ENCODE data around the gene SP110.
"Not testable (repeated sequence)": the region's sequence is repeated elsewhere in the genome, so short reads cannot be mapped to it uniquely, and the experiment has no call there.

The SP110 gene

DNA sequence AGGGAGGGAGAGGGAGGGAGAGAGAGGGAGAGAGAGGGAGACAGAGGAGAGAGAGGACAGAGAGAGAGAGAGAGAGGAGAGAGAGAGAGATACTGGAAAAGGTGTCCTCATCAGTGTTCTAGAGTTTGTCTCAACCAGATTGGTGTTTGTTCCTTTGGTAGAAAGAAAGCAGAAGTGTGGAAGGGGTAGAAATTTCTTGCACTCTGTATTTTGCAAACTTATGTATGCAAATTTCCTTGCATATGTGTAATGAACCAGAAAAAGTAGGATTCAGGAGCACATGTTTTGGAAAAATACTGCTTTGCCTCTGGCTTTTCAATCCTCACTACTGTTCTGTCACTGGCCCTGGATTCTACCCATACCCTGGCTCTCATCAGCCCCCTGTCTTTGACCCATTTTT, 4.7 kb upstream of the SP110 start:
- no peak for DNase-seq (ENCODE audit: low read depth)

DNA sequence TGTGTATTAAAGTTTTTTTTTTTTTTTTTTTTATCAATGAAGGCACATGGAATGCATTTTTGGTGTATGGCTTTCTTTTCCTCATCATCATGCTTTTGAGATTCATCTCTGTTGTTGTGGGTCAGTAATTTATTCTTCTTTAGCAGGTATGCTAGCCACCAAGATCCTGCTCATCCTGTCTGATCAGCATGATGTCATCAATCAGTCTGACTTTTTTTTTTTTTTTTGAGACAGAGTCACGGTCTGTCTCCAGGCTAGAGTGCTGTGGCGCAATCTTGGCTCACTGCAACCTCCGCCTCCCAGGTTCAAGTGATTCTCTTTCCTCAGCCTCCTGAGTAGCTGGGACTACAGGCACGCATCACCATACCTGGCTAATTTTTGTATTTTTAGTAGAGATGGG, 3.0 kb upstream of the SP110 start:
- not testable (repeated sequence) for DNase-seq (ENCODE audit: low read depth)

DNA sequence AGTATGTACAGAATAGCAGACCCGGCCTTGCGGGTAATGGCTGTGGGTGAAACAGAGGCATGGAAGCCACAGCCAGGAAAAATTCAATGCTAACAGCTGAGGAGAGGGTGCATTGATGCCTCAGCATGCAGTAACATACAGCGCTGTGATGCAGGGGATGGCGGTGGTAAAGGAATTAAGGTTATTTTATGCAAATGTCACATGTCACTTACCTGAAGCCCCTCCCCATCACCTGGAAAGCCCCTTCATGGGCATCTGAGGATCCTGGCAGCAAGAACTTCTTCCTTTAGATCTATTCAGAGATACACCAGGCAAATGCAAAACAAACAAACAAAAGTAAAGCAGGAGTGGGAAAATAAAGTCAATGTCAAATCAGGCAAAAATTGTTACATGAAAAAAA, 1.7 kb upstream of the SP110 start:
- no peak for DNase-seq (ENCODE audit: low read depth)

DNA sequence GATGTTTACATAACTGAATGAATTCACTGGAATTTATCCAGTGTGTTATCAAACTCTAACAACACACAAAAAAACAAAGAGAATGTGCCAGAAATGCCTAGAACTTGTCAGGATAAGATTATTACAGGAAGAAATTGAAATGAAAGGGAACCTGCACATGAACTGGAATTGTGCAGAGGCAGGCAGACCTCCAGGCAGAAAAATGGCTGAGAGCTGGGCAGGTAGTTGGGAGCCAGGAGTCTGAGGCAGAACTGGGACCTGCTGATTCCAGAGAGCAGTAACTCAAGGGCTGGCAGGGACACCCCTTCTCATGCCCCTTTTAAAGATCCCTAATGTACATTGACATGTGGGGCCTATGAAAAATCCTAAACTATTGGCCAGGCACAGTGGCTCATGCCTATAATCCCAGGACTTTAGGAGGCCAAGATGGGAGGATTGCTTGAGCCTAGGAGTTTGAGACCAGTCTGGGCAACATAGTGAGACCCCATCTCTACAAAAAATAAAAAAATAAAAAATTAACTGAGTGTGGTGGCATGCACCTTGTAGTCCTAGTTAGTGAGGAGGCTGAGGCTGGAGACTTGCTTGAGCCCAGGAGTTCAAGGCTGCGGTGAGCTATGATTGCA, 674 bp upstream of the SP110 start:
- no peak for DNase-seq (ENCODE audit: low read depth)

DNA sequence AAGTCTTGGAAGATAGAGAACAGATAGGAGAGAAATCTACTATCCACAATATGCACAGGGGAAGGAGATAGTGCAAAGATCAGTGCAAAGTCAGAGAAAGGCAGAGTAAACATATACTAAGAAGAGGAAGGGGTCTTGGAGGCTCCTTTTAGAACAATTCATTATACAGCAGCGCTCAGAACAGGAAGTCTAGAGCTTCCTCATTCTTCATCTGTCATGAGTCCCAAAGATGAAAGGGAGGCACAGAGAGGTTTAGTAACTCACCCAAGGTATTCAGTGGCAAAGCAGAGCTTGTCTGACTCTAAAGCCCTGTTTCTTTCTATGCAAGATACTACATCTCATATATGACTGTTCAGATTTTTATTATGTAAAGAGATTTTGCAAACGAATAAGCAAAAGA, 1.4 kb downstream of the SP110 start:
- DNase-seq (ENCODE audit: low read depth) = no peak

DNA sequence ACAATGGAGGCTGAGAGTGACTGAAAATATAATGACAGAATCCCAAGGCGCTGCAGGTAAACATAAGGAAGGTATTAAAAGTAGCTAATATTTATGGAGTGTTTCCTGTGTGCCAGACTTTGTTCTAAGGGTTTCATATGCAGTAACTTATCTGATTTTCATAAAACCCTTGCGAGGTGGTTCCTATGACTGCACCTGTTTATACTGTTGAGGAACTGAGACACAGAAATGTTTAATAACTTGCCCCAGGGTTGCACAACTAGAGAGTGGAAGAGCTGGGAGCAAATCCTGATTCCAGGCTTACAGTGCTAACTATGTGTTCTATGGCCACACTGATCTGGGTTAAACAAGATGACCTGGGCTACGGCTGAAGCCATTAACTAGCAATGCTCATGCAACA, 2.4 kb downstream of the SP110 start:
- no peak for DNase-seq (ENCODE audit: low read depth)

DNA sequence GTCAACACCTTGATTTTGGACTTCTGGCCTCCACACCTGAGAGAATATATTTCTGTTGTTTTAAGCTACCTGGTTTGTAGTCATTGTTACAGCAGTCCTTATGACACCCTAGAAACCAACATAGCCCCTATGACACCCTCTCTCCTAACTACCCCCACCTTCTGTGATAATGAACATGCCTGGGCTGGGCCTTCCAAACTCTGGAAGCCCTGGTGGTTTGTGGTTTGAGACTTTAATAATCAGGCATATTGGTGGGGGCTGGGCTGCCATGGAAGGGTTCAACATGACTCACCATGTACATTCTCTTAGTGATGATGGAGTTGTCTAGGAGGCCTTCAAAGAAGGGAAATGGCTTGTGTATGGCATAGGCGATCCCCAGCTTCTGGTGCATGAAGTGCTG, 3.3 kb downstream of the SP110 start:
- DNase-seq (ENCODE audit: low read depth) = no peak

DNA sequence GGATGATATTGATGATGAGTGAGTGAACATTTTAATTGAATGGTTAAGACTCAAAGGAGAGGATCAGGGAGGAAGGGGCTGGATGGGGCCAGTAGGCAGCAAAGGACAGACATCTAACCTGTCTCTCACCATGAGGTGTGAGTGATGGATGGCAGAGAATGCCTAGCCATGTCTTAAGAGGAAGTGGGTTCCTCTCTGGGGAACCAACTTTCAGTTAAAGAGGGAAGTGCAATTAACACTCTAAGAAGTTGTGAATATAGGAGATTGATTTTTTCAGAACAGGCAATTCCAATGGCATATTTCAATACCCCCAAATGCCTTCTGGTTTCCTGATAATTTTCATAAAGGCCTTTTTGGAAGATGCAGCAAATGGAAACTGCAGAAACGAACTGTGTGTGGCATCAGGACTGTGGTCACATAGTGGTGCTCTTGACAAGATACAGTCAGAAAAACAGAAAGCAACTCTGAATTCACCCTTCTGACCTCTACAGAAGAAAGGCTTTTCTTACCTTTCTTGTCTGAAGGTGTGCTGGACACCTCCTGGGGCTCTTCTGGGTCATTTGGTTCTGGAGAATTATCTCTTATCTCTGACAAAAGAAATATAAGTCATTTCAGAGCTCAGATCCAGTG, 10.2 kb downstream of the SP110 start:
- no peak for DNase-seq (ENCODE audit: low read depth)

DNA sequence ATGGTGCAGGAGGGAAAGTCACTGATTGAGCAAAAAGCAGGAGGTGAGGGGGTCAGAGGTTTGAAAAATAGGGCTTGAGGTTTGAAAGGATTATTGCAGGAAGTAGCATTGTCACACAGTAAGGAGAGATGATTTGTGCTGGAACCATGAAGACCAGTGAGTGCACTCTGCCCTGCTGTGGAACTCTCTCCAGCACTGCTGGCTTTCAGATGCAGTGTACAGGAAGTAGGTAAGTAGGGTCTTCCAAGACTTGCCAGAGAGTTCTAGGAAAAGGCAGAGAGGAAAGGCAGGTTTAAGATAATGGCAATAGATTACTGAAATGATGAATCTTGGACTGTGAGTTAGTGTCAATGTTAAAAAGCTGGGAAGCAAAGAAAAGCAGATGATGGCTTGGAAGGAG, 11.2 kb downstream of the SP110 start:
- DNase-seq (ENCODE audit: low read depth) = no peak

DNA sequence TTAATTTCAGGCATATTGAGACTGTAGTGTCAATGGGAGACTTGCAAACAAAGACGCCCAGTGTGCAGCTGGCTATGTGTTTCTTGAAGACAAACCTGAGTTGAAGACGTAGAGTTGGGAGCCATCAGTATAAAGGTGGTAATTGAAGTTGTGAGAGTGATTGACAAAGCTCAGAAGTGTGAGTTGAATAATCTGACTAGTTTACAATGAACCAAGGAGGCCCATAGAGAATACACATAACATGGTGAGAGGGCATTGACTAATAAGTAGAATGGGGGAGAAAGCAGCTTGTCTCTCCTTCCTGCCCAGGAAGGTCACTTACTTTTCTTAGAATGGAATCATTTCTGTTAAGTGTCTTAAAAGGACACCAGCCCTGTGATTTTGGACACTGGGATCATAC, 14.1 kb downstream of the SP110 start:
- no peak for DNase-seq (ENCODE audit: low read depth)

DNA sequence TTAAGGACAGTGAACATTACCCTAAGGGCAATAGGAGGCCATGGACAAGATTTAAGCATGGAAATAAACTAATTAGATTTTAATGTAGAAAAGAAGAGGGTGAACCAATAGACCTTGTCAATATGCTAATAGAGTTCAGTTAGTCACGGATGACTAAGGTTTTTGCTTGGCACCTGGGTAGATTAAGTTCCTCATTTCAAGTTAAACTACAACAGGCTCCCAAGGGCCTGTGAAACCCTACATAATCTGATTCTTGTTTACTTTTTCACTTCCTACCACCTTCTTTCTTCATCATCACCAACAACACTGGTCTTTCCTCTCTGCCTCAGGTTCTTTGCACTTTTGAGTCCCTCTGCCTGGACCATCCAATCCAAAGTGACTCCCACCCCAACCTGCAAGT, 14.8 kb downstream of the SP110 start:
- no peak for DNase-seq (ENCODE audit: low read depth)

DNA sequence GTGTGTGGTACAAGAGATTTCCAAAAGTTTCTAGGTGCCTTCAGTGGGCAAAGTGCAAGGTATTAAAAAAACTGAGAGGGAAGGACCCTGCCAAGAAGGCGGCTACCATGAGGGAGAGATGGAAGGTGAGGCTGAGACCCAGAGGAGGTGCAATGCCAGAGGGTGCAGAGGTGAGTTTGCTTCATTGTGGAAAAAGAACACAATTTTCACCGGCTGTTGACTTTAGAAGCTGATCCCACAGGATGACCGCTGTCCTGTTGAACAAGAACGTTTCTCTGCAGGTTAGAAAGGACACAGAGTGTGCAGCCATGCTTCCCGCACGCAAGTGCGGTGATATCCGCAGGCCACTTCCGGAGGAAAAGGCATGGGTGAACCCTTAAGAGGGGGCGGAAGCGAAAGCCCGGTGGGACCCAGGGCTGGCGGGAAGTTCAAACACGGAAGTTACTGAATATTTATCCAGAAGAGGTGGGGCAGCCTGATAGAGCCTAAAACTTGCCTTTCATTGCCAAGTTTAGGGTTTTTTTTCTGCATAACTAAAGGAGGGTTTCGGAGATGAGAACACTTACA, 16.6 kb downstream of the SP110 start:
- no peak for DNase-seq (ENCODE audit: low read depth)

DNA sequence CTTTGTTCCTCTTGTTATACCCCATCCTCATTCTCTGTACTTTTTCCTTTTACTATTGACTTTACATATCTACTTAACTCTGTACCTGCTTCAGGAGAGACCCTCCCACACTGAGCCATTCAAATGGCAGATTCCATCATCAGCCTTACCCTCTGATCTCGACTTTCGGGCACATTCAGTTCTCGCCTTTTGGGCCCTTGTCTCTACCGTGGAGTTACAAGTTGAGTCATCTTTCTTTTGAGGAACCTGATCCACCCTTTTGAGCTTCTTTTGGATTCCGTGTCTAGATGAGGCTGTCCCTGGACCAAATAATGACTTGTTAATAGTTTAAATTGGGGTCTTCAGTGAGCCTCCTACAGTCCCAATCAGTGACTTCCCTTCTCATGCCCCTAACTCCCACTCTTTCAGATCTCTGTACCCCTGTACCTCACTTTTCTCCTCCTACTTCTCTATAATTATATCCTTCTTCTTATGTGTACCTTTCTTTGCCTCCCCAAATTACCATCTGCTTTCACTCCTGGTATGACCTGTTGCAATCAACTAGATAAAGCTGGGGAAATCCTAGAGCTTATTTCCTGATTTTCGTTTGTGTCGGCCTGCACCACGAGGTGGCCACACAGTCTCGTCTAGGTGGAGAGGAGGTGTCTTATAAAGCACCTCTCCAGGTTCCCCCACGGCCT, 17.2 kb downstream of the SP110 start:
- no peak for DNase-seq (ENCODE audit: low read depth)

DNA sequence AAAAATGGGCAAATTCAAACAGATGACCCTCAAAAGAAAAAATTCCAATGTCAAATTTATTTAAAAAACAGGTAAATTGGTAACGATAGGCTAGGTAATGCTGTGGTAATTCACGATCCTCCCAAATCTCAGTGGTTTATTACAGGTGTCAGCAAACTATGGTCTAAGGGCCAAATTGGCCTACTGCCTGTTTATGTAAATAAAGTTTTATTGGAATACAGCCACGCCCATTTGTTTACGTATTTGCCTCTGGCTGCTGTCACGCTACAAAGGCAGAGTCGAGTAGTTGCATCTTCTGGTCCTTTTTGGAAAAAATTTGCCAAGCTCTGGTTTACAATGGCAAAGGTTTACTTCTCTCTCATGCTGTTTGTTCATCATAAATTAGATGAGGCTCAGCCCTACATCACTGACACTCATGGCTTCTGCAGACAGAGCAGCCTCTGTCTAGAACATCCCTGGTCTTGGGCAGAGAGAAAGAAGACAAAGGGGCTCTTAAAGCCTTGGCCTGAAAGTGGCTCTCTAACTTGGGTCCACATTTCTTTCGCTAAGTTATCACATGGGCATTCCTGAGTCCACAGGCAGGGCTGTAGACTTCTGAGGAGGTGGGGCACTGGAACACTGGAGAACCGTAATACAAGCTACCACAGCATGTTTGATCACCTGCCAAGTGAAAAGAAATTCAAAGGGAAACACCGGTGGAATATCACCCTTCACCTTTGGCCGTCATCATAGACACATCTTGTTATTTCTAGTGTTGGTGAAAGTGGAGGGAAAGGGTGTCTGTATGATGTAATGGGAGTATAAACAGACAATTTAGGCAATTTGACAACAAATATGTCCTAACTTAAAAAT, 34.8 kb downstream of the SP110 start:
- no peak for DNase-seq (ENCODE audit: low read depth)

DNA sequence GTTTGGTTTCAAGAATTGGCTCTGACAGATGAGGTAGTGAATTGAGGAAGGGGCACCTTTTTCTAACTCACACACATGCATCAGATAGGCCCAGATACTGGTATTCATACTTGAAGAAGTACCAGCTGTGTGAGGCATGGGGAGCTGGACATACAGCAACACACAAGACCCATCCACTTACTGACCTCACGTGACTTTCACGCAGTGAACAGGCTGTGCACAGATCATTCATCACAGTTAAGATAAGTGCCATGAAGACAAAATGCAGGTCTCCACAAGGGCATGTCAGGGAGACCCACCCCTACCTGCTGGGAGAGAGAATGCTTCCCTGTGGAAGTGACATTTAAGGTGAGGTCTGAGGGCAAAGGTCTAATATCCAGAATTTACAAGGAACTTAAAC, 38.6 kb downstream of the SP110 start:
- DNase-seq (ENCODE audit: low read depth) = no peak

DNA sequence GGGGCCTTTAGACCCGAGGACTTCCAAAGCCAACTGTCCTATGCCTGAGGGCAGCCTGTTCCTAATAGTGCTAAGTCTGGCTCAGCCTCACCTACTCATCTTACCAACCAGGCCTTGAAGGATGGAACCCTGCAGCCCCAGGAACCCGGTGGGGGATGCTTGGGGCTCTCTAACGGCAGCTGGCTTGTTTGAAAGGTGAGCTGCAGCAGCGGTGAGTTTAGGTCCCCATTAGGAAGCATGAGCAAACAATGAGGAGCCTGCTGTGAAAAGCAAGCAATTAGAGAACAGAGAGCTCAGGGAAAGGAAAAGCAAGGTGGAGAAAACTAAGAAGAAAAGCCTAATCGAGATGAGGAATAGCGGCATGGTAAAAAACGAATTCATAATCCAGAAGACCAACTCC, 39.9 kb downstream of the SP110 start:
- DNase-seq (ENCODE audit: low read depth) = no peak

DNA sequence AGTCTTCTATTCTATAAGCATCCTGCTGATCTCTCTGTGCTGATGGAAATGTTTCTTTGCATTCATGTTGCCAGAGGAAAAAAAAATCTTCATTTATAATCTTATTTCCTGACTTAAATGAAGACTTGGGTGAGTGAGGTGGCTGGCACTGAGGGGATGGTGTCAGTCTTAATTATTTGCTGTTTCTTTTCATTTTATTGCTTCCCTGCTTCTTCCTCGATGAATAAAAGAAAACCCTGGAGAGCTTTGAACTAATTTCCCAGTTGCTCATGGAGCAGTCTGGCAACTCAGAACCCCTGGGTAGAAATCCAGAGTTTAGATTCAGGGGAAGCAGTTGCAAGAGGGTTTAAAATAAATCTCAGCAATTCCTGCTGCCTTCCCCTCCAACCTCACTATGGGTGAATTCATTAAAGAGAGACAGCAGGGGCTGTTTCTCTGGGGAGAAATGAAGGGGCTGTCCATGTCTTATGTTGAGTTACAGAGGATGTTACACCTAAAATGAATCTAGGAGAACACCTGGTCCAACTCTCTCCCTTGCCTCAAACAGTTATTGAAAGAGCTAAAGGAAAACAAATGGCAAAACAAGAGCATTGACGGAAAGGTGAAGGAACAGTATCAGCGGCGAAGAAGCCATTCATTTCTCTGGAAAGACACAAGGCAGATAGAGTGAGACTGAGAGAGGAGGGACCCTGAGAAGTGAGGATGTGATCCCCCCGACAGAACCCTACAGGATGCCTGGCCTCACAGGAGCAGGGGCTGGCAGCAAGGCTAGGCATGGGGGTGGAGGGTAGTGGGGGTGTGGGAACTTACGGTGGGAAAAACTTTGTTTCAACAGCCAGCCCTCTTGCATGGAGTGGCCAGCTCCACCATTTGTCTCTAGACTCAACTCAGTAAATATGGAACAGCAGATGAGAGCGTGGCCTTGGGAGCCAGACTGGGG, 41.0 kb downstream of the SP110 start:
- DNase-seq (ENCODE audit: low read depth) = no peak

DNA sequence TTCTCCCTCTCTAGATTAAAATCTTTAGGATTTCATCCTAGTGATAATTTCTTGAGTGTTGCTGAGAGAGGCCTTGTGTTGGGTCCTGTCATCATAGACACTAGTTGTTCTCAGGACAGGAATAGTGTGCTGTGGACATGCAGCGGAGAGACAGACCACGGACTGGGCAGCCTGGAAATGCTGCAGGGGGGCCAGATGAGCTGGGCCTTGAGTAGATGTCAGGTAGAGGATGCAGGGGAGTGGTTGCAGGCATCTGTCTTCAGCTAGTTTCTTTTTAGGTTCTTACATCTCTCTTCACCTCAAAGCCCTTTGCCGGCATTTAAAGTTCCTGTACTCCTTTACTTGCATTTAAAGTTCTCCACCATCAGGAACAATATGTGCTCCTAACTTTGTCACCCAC, 42.8 kb downstream of the SP110 start:
- no peak for DNase-seq (ENCODE audit: low read depth)

DNA sequence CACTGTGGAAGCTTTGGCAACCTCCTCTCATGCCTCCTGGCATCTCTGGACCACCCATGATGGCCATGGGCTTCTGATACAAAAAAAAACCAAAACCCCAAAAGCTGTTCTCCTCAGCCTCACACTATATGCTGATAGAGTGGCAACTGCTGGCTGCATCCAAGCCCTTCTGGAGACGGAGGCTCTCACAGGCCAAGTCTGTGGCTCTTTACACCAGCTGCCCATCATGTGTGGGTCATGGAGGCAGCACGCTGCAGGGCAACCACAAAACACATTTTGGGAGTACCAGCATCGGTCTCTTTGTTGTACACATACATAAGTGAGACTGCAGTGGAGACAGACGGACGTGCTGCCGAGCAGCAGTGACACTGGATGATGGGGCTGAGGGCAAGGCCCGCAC, 45.3 kb downstream of the SP110 start:
- DNase-seq (ENCODE audit: low read depth) = no peak

DNA sequence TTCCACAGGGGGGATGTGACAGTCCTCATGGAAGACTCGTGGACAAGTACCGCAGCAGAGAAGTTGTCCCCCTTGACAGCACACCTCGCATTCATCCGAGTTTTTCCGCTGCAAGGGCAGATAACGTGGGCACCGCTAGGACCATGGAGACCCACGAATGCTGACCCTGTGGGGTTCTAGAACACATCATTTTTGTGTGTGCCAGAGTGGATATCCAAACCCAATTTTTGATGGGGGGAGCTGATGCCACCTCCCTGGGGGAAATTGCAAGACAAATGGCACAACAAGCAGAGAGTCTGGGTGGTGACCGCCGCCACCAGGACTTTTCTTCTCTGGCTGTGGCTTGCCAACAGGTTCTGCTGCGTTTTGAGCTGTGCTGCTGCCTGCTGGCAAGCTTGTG, 46.9 kb downstream of the SP110 start:
- DNase-seq (ENCODE audit: low read depth) = no peak

DNA sequence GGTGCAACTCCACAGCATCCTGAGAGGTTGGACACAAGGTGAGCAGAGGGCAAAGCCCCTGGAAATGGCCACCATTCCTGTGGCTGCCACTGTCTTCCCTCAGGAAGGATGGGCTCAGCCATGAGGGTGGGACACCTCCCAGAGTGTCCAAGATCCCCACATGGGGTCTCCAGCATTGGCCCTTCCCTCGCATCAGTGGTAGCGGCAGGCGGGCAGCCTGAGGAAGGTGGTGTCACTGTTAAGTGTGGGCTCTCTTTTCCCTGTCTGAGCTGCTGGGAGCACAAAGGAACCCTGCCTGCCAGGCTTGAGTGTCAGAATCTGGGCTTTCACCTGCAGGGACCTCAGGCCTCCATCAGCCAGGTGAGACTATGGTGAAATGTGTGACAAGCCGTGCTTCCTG, 47.6 kb downstream of the SP110 start:
- no peak for DNase-seq (ENCODE audit: low read depth)

All from activated T-cell treated with anti-CD3 and anti-CD28 coated beads for 1 hour (primary cell).